Epithelial cell of proximal tubule (primary cell): ENCODE data around the gene AP2A1. TPM values are rescaled to one million over a fixed set of nuclear protein-coding genes. Genes with fewer than 3 reads are reported as not detected.

Experiments
- DNase-seq: peaks from one replicate; pipeline ENCODE4 v3.0.0-alpha.2; 2011; ENCODE audit warnings: low read depth
- H3K4me3 ChIP-seq: 2 replicates; pipeline ENCODE4 v1.5.1; 2011; ENCODE audit warnings: low read depth, mild to moderate bottlenecking, low read length
- total RNA-seq: library from RNA; depleted of rRNA; stranded (reverse); fragments of >200 nt; gene quantifications from 2 replicates; pipeline ENCODE4 v1.2.3, GENCODE V29; 2015
- TF ChIP-seq, protein P1 (sequence below): conservative IDR thresholded peaks from 2 replicates; pipeline ENCODE4 v1.5.1; 2012; ENCODE audit warnings: low read depth, mild to moderate bottlenecking, low read length

AP2A1 gene
- total RNA-seq, 1 donor from 2014 or later: 103 TPM

DNA sequence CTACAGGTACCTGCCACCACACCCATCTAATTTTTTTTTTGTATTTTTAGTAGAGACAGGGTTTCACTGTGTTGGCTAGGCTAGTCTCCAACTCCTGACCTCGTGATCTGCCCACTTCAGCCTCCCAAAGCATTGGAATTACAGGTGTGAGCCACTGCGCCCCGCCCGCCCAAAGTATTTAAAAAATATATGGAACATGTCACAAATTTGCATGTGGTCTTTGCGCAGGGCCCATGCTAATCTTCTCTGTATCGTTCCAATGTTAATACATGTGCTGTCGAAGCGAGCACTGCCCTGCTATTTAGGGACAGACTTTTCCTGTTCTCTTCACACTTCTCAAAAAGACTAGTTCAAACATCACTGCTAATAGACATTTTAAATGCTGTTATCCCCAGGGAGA is 2.5 kb upstream of the AP2A1 start:
- no peak for DNase-seq
- TF ChIP-seq, protein P1, sequence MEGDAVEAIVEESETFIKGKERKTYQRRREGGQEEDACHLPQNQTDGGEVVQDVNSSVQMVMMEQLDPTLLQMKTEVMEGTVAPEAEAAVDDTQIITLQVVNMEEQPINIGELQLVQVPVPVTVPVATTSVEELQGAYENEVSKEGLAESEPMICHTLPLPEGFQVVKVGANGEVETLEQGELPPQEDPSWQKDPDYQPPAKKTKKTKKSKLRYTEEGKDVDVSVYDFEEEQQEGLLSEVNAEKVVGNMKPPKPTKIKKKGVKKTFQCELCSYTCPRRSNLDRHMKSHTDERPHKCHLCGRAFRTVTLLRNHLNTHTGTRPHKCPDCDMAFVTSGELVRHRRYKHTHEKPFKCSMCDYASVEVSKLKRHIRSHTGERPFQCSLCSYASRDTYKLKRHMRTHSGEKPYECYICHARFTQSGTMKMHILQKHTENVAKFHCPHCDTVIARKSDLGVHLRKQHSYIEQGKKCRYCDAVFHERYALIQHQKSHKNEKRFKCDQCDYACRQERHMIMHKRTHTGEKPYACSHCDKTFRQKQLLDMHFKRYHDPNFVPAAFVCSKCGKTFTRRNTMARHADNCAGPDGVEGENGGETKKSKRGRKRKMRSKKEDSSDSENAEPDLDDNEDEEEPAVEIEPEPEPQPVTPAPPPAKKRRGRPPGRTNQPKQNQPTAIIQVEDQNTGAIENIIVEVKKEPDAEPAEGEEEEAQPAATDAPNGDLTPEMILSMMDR: no peak
- no peak overlapping the region for H3K4me3 ChIP-seq

DNA sequence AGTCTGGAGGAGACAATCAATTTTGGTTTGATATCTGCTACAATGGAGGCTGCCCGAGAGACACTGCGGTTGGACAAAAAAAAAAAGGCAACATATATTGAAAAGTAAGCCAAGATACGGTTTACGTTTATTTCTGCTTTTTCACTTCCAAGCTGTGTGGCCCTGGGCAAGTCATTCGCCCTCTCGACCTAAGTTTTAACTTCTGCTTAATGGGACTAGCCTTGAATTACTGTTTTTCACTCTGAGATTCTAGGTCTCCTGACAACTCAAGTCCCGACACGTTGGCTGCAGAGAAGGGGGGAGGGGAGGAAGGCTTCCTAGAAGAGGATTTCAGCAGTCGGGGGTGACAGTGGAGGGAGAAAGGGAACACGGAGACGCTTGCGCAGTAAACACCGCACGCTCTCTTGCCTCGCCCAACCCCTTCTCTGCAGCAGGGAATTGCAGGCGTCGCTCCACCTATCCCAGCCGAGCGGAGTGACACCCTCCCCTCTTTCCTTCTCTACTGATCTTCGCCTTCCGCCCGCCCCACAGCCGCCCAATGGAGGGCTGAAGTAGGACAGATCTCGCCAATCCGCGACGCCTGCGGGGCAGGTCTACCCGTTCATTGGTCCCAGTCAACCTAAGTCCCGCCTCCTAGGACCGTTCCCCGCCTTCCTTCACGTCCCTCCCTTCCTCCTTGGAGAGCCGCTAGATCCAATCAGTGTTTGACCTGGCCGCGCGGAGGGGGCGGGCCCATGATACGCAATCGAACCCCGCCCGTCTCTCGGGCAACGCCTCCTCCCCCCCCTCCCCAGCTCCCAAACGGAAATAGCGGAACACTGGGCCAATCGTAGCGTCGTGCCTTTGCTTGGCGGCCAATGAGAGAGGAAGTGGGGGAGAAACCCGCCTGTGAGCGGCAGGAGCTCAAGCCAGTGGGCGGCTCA is 533 bp upstream of the AP2A1 start:
- TF ChIP-seq, protein P1: no peak
- peak overlapping the region; percentile 53 for H3K4me3 ChIP-seq
- DNase-seq: peak; percentile 98

DNA sequence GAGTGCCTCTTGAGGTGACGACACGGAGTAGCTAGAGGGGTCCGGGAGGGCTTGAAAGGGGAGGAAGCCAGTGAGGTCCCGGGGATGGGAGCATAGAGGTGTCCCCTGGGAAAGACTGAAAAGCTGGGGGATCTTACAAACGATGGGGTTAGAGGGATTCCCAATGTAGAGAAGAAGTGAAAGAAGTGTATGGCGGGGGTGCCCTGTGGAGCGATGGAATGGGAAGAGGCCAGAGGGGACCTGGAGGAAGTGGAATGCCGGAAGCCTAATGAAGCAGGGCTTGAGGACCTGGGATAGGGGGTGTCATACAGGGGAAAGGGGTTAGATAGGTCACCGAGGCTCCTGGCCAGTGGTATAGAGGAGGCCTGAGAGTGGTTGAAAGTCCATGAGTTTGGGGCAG is 580 bp downstream of the AP2A1 start:
- H3K4me3 ChIP-seq: peak overlapping the region; percentile 98
- no peak for DNase-seq
- TF ChIP-seq, protein P1: no peak

DNA sequence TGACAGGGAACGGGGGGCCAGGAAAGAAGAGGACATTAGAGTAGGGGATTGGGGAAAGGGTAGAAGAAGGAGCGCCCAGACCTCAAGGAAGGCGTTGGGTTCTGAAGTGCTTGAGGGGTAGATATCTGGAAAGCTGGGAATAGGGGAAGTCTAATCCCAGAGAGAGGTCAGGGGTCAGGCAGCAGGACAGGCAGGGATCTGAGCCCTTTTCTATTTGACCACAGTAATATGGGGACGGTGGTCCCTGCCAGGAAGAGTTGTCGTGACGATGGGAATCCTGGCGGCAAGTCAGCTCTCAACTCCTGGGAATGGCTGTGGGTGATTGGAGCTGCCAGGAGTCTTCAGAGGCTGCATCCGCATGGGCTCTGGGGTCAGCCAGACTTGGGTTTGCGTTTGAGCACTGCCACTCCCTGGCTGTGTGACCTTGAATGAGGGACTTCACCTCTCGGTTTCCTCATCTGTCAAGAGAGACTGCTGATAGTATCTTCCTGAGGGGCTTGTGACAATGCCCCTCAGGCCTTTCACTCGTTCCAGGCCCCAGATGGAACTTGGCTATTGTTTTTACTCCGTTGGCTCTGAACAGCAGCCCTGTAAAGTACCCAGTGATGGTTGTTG is 1.3 kb downstream of the AP2A1 start:
- H3K4me3 ChIP-seq: peak overlapping the region; percentile 98
- DNase-seq: no peak
- TF ChIP-seq, protein P1: no peak

DNA sequence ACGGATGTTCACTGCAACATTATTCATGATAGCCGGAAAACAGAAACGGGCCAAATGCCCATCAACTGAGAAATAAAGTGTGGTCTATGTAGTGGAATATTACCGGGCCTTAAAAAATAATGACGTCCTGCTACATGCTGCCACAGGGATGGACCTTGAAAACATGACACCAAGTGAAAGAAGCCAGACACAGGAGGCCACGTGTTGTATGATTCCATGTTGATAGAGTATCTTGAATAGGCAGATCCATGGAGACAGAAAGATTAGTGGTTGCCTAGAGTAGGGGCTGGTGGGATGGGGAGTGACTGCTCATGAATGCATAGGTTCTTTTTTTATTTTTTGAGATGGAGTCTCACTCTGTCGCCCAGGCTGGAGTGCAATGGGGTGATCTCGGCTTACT is 3.7 kb downstream of the AP2A1 start:
- H3K4me3 ChIP-seq: no peak overlapping the region
- DNase-seq: no peak
- TF ChIP-seq, protein P1: no peak

DNA sequence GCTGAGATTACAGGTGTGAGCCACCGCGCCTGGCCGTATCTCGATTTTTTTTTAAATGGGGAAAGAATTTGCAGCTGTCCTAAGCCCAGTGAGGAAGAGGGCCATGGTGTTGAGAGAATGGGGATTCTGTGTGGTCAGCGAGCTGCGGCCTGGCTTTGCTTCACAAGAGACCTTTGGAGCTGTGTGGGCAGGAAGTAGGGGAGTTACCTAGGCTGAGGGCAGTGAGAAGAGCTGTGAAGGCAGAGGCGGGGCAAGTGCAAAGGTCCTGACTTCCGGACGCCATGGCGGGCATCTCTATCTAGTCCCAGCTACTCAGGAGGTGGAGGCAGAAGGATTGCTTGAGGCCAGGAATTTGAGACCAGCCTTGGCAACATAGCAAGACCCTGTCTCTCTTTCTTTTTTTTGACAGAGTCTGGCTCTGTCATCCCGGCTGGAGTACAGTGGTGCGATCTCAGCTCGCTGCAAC is 4.9 kb downstream of the AP2A1 start:
- TF ChIP-seq, protein P1: no peak
- peak; percentile 18 for DNase-seq

More for the DNA sequence above, 4.9 kb downstream of the AP2A1 start:
- H3K4me3 ChIP-seq: no peak overlapping the region
